ENCODE data around the gene NLE1.
"Not testable (repeated sequence)": the region's sequence is repeated elsewhere in the genome, so short reads cannot be mapped to it uniquely, and the experiment has no call there.

Gene NLE1

GRCh38 chr17:35141681-35142466 is at the start of gene NLE1:
NLE1 (minus strand) TSS chr17:35142303; CDS start chr17:35142275, 28 bp downstream.
- DNase-seq (ENCODE audit: low read depth): peak; percentile 83

- DNase-seq (ENCODE audit: low read depth): no peak
Observed at GRCh38 chr17:35191001-35191695, 49.0 kb upstream of the NLE1 start.

- DNase-seq (ENCODE audit: low read depth): no peak
Observed at GRCh38 chr17:35189291-35189690, 47.2 kb upstream of the NLE1 start.

GRCh38 chr17:35188111-35188510 is 46.0 kb upstream of the NLE1 start:
- no peak for DNase-seq (ENCODE audit: low read depth)

- DNase-seq (ENCODE audit: low read depth): no peak
Observed at GRCh38 chr17:35187481-35187880, 45.4 kb upstream of the NLE1 start.

GRCh38 chr17:35185849-35186248 is 43.7 kb upstream of the NLE1 start:
- no peak for DNase-seq (ENCODE audit: low read depth)

GRCh38 chr17:35184274-35184673 is 42.2 kb upstream of the NLE1 start:
- DNase-seq (ENCODE audit: low read depth): no peak

- DNase-seq (ENCODE audit: low read depth): no peak
Observed at GRCh38 chr17:35183332-35183731, 41.2 kb upstream of the NLE1 start.

- not testable (repeated sequence) for DNase-seq (ENCODE audit: low read depth)
Observed at GRCh38 chr17:35179379-35179778, 37.3 kb upstream of the NLE1 start.

- no peak for DNase-seq (ENCODE audit: low read depth)
Observed at GRCh38 chr17:35176897-35177296, 34.8 kb upstream of the NLE1 start.

- DNase-seq (ENCODE audit: low read depth): no peak
Observed at GRCh38 chr17:35175638-35176415, 33.7 kb upstream of the NLE1 start.

- no peak for DNase-seq (ENCODE audit: low read depth)
Observed at GRCh38 chr17:35174835-35175334, 32.8 kb upstream of the NLE1 start.

- DNase-seq (ENCODE audit: low read depth): not testable (repeated sequence)
Observed at GRCh38 chr17:35172321-35172720, 30.2 kb upstream of the NLE1 start.

GRCh38 chr17:35171834-35172233 is 29.7 kb upstream of the NLE1 start:
- no peak for DNase-seq (ENCODE audit: low read depth)

- no peak for DNase-seq (ENCODE audit: low read depth)
Observed at GRCh38 chr17:35170968-35171771, 29.1 kb upstream of the NLE1 start.

GRCh38 chr17:35169835-35170363 is 27.8 kb upstream of the NLE1 start:
- no peak for DNase-seq (ENCODE audit: low read depth)

- no peak for DNase-seq (ENCODE audit: low read depth)
Observed at GRCh38 chr17:35167666-35168065, 25.6 kb upstream of the NLE1 start.

- no peak for DNase-seq (ENCODE audit: low read depth)
Observed at GRCh38 chr17:35167046-35167445, 24.9 kb upstream of the NLE1 start.

- DNase-seq (ENCODE audit: low read depth): no peak
Observed at GRCh38 chr17:35166526-35166925, 24.4 kb upstream of the NLE1 start.

GRCh38 chr17:35164716-35165115 is 22.6 kb upstream of the NLE1 start:
- no peak for DNase-seq (ENCODE audit: low read depth)

GRCh38 chr17:35163886-35164285 is 21.8 kb upstream of the NLE1 start:
- DNase-seq (ENCODE audit: low read depth): no peak

Measured in activated T-helper 1 cell treated with Interleukin-2 at 50 U/mL for 16 hours (primary cell).